ENCODE data around the gene HOXB8.

GRCh38 chr17:48643697-48644012, 28.6 kb upstream of the HOXB8 start:
- TF ChIP-seq POLR2A (IDR thresholded peaks at IDR 0.05; ENCODE audit: low read depth, low read length) (no peak), POLR2AphosphoS5 (IDR thresholded peaks at IDR 0.05; ENCODE audit: low read depth, low read length) (no peak)

All from GM12892 (cell line).